Type B pancreatic cell (in vitro differentiated cells): ENCODE measurements around the gene SPIRE1. TPM values are rescaled to one million over a fixed set of nuclear protein-coding genes. Genes with fewer than 3 reads are reported as not detected.

ENCODE experiments used
- DNase-seq: peaks from one replicate; pipeline ENCODE4 v3.0.0; 2021; ENCODE audit warnings: mixed read lengths; ENCODE audit not compliant: unreplicated experiment; ENCODE audit errors: extremely low spot score
- H3K27ac Mint-ChIP-seq: 2 replicates; pipeline ENCODE4 v1.8.0; 2021; ENCODE audit warnings: mild to moderate bottlenecking, mixed read lengths
- H3K27me3 Mint-ChIP-seq: 2 replicates; pipeline ENCODE4 v1.8.0; 2021; ENCODE audit warnings: mixed read lengths
- H3K36me3 Mint-ChIP-seq: 2 replicates; pipeline ENCODE4 v1.8.0; 2021; ENCODE audit warnings: mixed read lengths
- H3K4me1 Mint-ChIP-seq: one replicate; pipeline ENCODE4 v1.8.0; 2021; ENCODE audit warnings: mixed read lengths; ENCODE audit not compliant: unreplicated experiment
- H3K4me3 Mint-ChIP-seq: 2 replicates; pipeline ENCODE4 v1.8.0; 2021; ENCODE audit warnings: mild to moderate bottlenecking, mixed read lengths
- H3K9me3 Mint-ChIP-seq: 2 replicates; pipeline ENCODE4 v1.8.0; 2021; ENCODE audit warnings: mixed read lengths
- CTCF ChIP-seq: fragments of 200-600 bp; sonication (generic); conservative IDR thresholded peaks from 2 replicates; pipeline ENCODE4 v1.5.0; 2021; ENCODE audit warnings: antibody characterized with exemption, mild to moderate bottlenecking
- total RNA-seq: library from RNA; stranded (reverse); gene quantifications from 2 replicates; pipeline ENCODE4 v1.2.1, GENCODE V29; 2021; ENCODE audit warnings: low replicate concordance

Gene SPIRE1
- total RNA-seq, 1 donor from 2014 or later: 25.2 TPM

GRCh38 chr18:12428923-12429322, 229.0 kb downstream of the SPIRE1 start:
- no peak overlapping the region for H3K27ac Mint-ChIP-seq
- DNase-seq: no peak
- no peak overlapping the region for H3K4me3 Mint-ChIP-seq
- H3K9me3 Mint-ChIP-seq: no peaks in the 10 kb centered on the region
- H3K27me3 Mint-ChIP-seq: no peaks in the 10 kb centered on the region
- no peak for TF ChIP-seq CTCF
- H3K36me3 Mint-ChIP-seq: no peaks in the 10 kb centered on the region
- no peaks in the 10 kb centered on the region for H3K4me1 Mint-ChIP-seq

- H3K4me3 Mint-ChIP-seq: no peak overlapping the region
- DNase-seq: no peak
- H3K9me3 Mint-ChIP-seq: no peaks in the 10 kb centered on the region
- no peaks in the 10 kb centered on the region for H3K4me1 Mint-ChIP-seq
- no peak for TF ChIP-seq CTCF
- no peak overlapping the region for H3K27ac Mint-ChIP-seq
- no peaks in the 10 kb centered on the region for H3K36me3 Mint-ChIP-seq
- H3K27me3 Mint-ChIP-seq: no peaks in the 10 kb centered on the region
Observed at GRCh38 chr18:12426924-12427323, 231.0 kb downstream of the SPIRE1 start.

GRCh38 chr18:12424252-12424651, 233.7 kb downstream of the SPIRE1 start:
- Mint-ChIP-seq H3K27me3 (no peaks in the 10 kb centered on the region), H3K36me3 (no peaks in the 10 kb centered on the region), H3K9me3 (no peaks in the 10 kb centered on the region), H3K4me3 (no peak overlapping the region), H3K27ac (no peak overlapping the region), H3K4me1 (peaks cover 6% of the 10 kb centered on the region)
- no peak for TF ChIP-seq CTCF
- no peak for DNase-seq

- Mint-ChIP-seq H3K27ac (no peak overlapping the region), H3K9me3 (no peaks in the 10 kb centered on the region), H3K27me3 (no peaks in the 10 kb centered on the region), H3K36me3 (no peaks in the 10 kb centered on the region), H3K4me3 (no peak overlapping the region), H3K4me1 (peaks cover 6% of the 10 kb centered on the region)
- no peak for TF ChIP-seq CTCF
- DNase-seq: no peak
Observed at GRCh38 chr18:12423820-12424219, 234.1 kb downstream of the SPIRE1 start.

- Mint-ChIP-seq H3K4me1 (peaks cover 9% of the 10 kb centered on the region), H3K27me3 (no peaks in the 10 kb centered on the region)
- no peak for DNase-seq
Observed at GRCh38 chr18:12423393-12423792, 234.5 kb downstream of the SPIRE1 start.

More at GRCh38 chr18:12423393-12423792, 234.5 kb downstream of the SPIRE1 start:
- H3K4me3 Mint-ChIP-seq: no peak overlapping the region
- H3K9me3 Mint-ChIP-seq: no peaks in the 10 kb centered on the region
- no peak for TF ChIP-seq CTCF
- H3K36me3 Mint-ChIP-seq: no peaks in the 10 kb centered on the region
- no peak overlapping the region for H3K27ac Mint-ChIP-seq
